ENCODE results near the gene AKR1B1. TPM values are rescaled to one million over a fixed set of nuclear protein-coding genes. Genes with fewer than 3 reads are reported as not detected.
A peak's percentile ranks its signal among the peaks of the same experiment; 100 is the strongest.

Gene AKR1B1
- total and polyA plus RNA-seq, 2 donors (not counting 1 experiment from before 2014, with no cell fraction given), result 170 to 213 TPM

GRCh38 chr7:134452419-134452838 lies 6.5 kb downstream of the AKR1B1 start:
- TF ChIP-seq CTCF (conservative IDR thresholded peaks at IDR 0.05 in 1 of 2, IDR thresholded peaks at IDR 0.05 in 1 of 2; ENCODE audit: low read depth in 1 of 2, low read length in 2 of 2) (no peak), EZH2 (IDR thresholded peaks at IDR 0.05; ENCODE audit: low read length, missing control alignments) (no peak)
- Histone ChIP-seq H3K4me3 (replicated peaks in 1 of 4; ENCODE audit: control extremely low read depth in 1 of 4, insufficient read depth in 1 of 4, low read depth in 3 of 4, low read length in 4 of 4) (no peak overlapping the region), H3K4me1 (ENCODE audit: control insufficient read depth, extremely low read depth, insufficient read depth, low read length) (peaks cover 37% of the 10 kb centered on the region), H3K79me2 (ENCODE audit: control insufficient read depth, insufficient read depth, low read length) (peaks cover 6% of the 10 kb centered on the region), H3K27ac (ENCODE audit: insufficient read depth, low read length) (no peak overlapping the region), H3K36me3 (ENCODE audit: control insufficient read depth, insufficient read depth, low read length) (peaks cover 12% of the 10 kb centered on the region), H3K4me2 (ENCODE audit: extremely low read depth, insufficient read depth, low read length) (peak overlapping the region; percentile 16), H3K9ac (ENCODE audit: insufficient read depth, low read length) (no peak overlapping the region), H2AFZ (ENCODE audit: low read length) (no peak overlapping the region), H3K9me3 (ENCODE audit: control insufficient read depth, insufficient read depth, low read depth, low read length) (no peaks in the 10 kb centered on the region), H3K27me3 (ENCODE audit: control insufficient read depth, insufficient read depth, low read length) (no peaks in the 10 kb centered on the region), H4K20me1 (ENCODE audit: control insufficient read depth, extremely low read depth, insufficient read depth, low read length) (no peaks in the 10 kb centered on the region)
- no peak for DNase-seq (ENCODE audit: low read depth in 2 of 2)

- Histone ChIP-seq H3K9ac (ENCODE audit: insufficient read depth, low read length) (no peak overlapping the region), H3K4me1 (ENCODE audit: control insufficient read depth, extremely low read depth, insufficient read depth, low read length) (peaks cover 37% of the 10 kb centered on the region), H3K9me3 (ENCODE audit: control insufficient read depth, insufficient read depth, low read depth, low read length) (no peaks in the 10 kb centered on the region), H2AFZ (ENCODE audit: low read length) (no peak overlapping the region), H4K20me1 (ENCODE audit: control insufficient read depth, extremely low read depth, insufficient read depth, low read length) (no peaks in the 10 kb centered on the region), H3K4me2 (ENCODE audit: extremely low read depth, insufficient read depth, low read length) (no peak overlapping the region), H3K4me3 (replicated peaks in 1 of 4; ENCODE audit: control extremely low read depth in 1 of 4, insufficient read depth in 1 of 4, low read depth in 3 of 4, low read length in 4 of 4) (no peak overlapping the region), H3K79me2 (ENCODE audit: control insufficient read depth, insufficient read depth, low read length) (peaks cover 3% of the 10 kb centered on the region), H3K27me3 (ENCODE audit: control insufficient read depth, insufficient read depth, low read length) (no peaks in the 10 kb centered on the region), H3K36me3 (ENCODE audit: control insufficient read depth, insufficient read depth, low read length) (peaks cover 19% of the 10 kb centered on the region), H3K27ac (ENCODE audit: insufficient read depth, low read length) (no peak overlapping the region)
- TF ChIP-seq CTCF (conservative IDR thresholded peaks at IDR 0.05 in 1 of 2, IDR thresholded peaks at IDR 0.05 in 1 of 2; ENCODE audit: low read depth in 1 of 2, low read length in 2 of 2), result no peak
- no peak for TF ChIP-seq EZH2 (IDR thresholded peaks at IDR 0.05; ENCODE audit: low read length, missing control alignments)
- DNase-seq (ENCODE audit: low read depth in 2 of 2), result no peak
Observed at GRCh38 chr7:134451656-134452055, 7.2 kb downstream of the AKR1B1 start.

- Histone ChIP-seq H3K9me3 (ENCODE audit: control insufficient read depth, insufficient read depth, low read depth, low read length) (no peaks in the 10 kb centered on the region), H2AFZ (ENCODE audit: low read length) (no peak overlapping the region), H3K4me2 (ENCODE audit: extremely low read depth, insufficient read depth, low read length) (no peak overlapping the region), H3K36me3 (ENCODE audit: control insufficient read depth, insufficient read depth, low read length) (peaks cover 23% of the 10 kb centered on the region), H3K79me2 (ENCODE audit: control insufficient read depth, insufficient read depth, low read length) (peaks cover 3% of the 10 kb centered on the region), H3K27ac (ENCODE audit: insufficient read depth, low read length) (no peak overlapping the region), H4K20me1 (ENCODE audit: control insufficient read depth, extremely low read depth, insufficient read depth, low read length) (no peaks in the 10 kb centered on the region), H3K27me3 (ENCODE audit: control insufficient read depth, insufficient read depth, low read length) (no peaks in the 10 kb centered on the region), H3K9ac (ENCODE audit: insufficient read depth, low read length) (no peak overlapping the region), H3K4me3 (replicated peaks in 1 of 4; ENCODE audit: control extremely low read depth in 1 of 4, insufficient read depth in 1 of 4, low read depth in 3 of 4, low read length in 4 of 4) (no peak overlapping the region), H3K4me1 (ENCODE audit: control insufficient read depth, extremely low read depth, insufficient read depth, low read length) (peaks cover 37% of the 10 kb centered on the region)
- peak in 1 of 2 donors; percentile 36 for DNase-seq (ENCODE audit: low read depth in 2 of 2)
- TF ChIP-seq CTCF (conservative IDR thresholded peaks at IDR 0.05 in 1 of 2, IDR thresholded peaks at IDR 0.05 in 1 of 2; ENCODE audit: low read depth in 1 of 2, low read length in 2 of 2) (no peak), EZH2 (IDR thresholded peaks at IDR 0.05; ENCODE audit: low read length, missing control alignments) (no peak)
Observed at GRCh38 chr7:134450294-134451000, 8.5 kb downstream of the AKR1B1 start.
